ENCODE measurements around the gene LMNA. TPM values are rescaled to one million over a fixed set of nuclear protein-coding genes. Genes with fewer than 3 reads are reported as not detected.

The LMNA gene
- 537 and 840 TPM in 2 replicates for polyA plus RNA-seq (2011; rRNA removed)
- polyA minus RNA-seq (2011; rRNA and poly(A)+ RNA removed), result 412 and 437 TPM in 2 replicates

- Histone ChIP-seq H3K4me3 (ENCODE audit: low read depth, low read length) (peak within 1 kb of the TSS; percentile 100), H3K27me3 (ENCODE audit: control insufficient read depth, insufficient read depth, low read length) (no peaks in the 10 kb centered on the region), H3K36me3 (ENCODE audit: control insufficient read depth, insufficient read depth, low read length) (no peaks in the 10 kb centered on the region)
- peak; percentile 63 for DNase-seq (ENCODE audit: low read depth)
- CTCF ChIA-PET, result interaction anchor here (1.3 to 33.9 kb wide), 4 partner anchors 9 to 28 kb away, joined by 4 to 983 read pairs (median 59); no protein-coding TSS in a partner anchor
- TF ChIP-seq CTCF (IDR thresholded peaks at IDR 0.05; ENCODE audit: insufficient read depth, low read depth, low read length), result no peak
- POLR2A ChIA-PET, result interaction anchor here (0.5 to 1.3 kb wide), 6 partner anchors 9 to 1115 kb away, joined by 3 to 7 read pairs (median 6); no protein-coding TSS in a partner anchor
Measured at GRCh38 chr1:156114101-156114918, at the start of gene LMNA. Gene LMNA, plus strand, starts transcription at chr1:156114711. Its CDS starts 208 bp downstream, at chr1:156114919.

GRCh38 chr1:156065212-156065611, 49.3 kb upstream of the LMNA start:
- no peak overlapping the region for H3K4me3 ChIP-seq (ENCODE audit: low read depth, low read length)
- H3K36me3 ChIP-seq (ENCODE audit: control insufficient read depth, insufficient read depth, low read length), result no peaks in the 10 kb centered on the region
- CTCF ChIA-PET, result interaction anchor here (1.2 to 3.9 kb wide), 12 partner anchors 10 to 76 kb away, joined by 3 to 20 read pairs (median 6); no protein-coding TSS in a partner anchor
- POLR2A ChIA-PET, result no interaction called here
- DNase-seq (ENCODE audit: low read depth), result no peak
- no peaks in the 10 kb centered on the region for H3K27me3 ChIP-seq (ENCODE audit: control insufficient read depth, insufficient read depth, low read length)
- TF ChIP-seq CTCF (IDR thresholded peaks at IDR 0.05; ENCODE audit: insufficient read depth, low read depth, low read length), result no peak

GRCh38 chr1:156065871-156066270, 48.6 kb upstream of the LMNA start:
- no peak overlapping the region for H3K4me3 ChIP-seq (ENCODE audit: low read depth, low read length)
- ChIA-PET CTCF (interaction anchor here (0.5 to 3.9 kb wide), 24 partner anchors 8 to 276 kb away, joined by 3 to 20 read pairs (median 4); partner anchors contain the start of gene SSR2), POLR2A (interaction anchor here (0.5 kb wide), 2 partner anchors 41 to 223 kb away, joined by 3 to 19 read pairs; no protein-coding TSS in a partner anchor)

DNA sequence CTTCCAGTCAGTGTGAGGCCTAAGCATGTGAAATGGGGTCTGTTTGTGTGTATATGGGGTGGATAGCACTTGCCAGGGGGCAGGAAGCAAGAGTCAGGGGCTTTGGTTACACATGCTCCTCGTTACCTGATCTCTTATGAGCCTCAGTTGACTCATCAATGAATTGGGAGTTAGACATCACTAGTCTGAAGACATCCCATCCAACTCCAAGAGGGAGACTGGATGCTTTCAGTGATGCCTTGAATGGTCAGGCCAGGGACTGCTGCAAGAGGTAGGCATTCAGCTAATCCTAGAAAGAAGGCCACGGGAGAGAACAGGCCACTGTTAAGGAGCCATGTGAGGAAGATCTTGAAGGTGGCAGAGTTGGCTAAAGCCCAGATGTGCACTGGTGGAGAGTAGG, 47.2 kb upstream of the LMNA start:
- TF ChIP-seq CTCF (IDR thresholded peaks at IDR 0.05; ENCODE audit: insufficient read depth, low read depth, low read length), result no peak
- ChIA-PET POLR2A (no interaction called here), CTCF (interaction anchor here (1.0 to 3.9 kb wide), 10 partner anchors 8 to 132 kb away, joined by 3 to 20 read pairs (median 4); no protein-coding TSS in a partner anchor)
- H3K36me3 ChIP-seq (ENCODE audit: control insufficient read depth, insufficient read depth, low read length), result no peaks in the 10 kb centered on the region
- no peak for DNase-seq (ENCODE audit: low read depth)
- no peak overlapping the region for H3K4me3 ChIP-seq (ENCODE audit: low read depth, low read length)
- H3K27me3 ChIP-seq (ENCODE audit: control insufficient read depth, insufficient read depth, low read length), result no peaks in the 10 kb centered on the region

More at GRCh38 chr1:156065871-156066270, 48.6 kb upstream of the LMNA start:
- no peak for DNase-seq (ENCODE audit: low read depth)
- TF ChIP-seq CTCF (IDR thresholded peaks at IDR 0.05; ENCODE audit: insufficient read depth, low read depth, low read length), result no peak
- H3K36me3 ChIP-seq (ENCODE audit: control insufficient read depth, insufficient read depth, low read length), result no peaks in the 10 kb centered on the region
- no peaks in the 10 kb centered on the region for H3K27me3 ChIP-seq (ENCODE audit: control insufficient read depth, insufficient read depth, low read length)

Measured in BJ (cell line).